Measurements from ENCODE around the gene USP32.
"Not testable (repeated sequence)": the region's sequence is repeated elsewhere in the genome, so short reads cannot be mapped to it uniquely, and the experiment has no call there.

USP32 gene

DNA sequence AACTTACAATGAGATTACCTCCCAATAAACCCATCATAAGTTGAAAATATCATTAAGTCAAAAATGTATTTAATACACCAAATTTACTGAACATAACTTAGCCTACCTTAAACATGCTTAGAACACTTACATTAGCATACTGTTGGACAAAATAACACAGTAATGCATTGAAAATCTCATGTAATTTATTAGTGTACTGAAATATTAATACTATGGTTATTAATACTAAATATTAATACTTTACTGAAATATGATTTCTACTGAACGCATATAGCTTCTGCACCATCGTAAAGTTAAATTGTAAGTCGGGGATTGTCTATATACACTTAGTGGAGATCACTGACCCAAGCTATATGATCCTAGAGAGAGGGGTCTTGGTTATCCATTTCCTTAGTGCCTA is 4.3 kb downstream of the USP32 start:
- Histone ChIP-seq H2AK5ac (ENCODE audit: low read length, severe bottlenecking) (no peak overlapping the region), H2AFZ (ENCODE audit: low read depth, low read length) (no peak overlapping the region), H3K4ac (ENCODE audit: low read depth in 1 of 2, low read length in 2 of 2) (no peak overlapping the region), H3K79me1 (replicated peaks; ENCODE audit: low read length, poor library complexity, severe bottlenecking) (peaks cover 13% of the 10 kb centered on the region), H3K23ac (ENCODE audit: low read length in 2 of 2) (no peak overlapping the region), H2BK12ac (ENCODE audit: low read length in 2 of 2) (no peak overlapping the region), H3K4me1 (ENCODE audit: control insufficient read depth, insufficient read depth, low read depth, low read length) (peaks cover 6% of the 10 kb centered on the region), H4K8ac (ENCODE audit: low read length) (no peak overlapping the region), H3K14ac (ENCODE audit: low read length in 2 of 2) (no peak overlapping the region), H3K27ac (ENCODE audit: low read length, poor library complexity, severe bottlenecking) (no peak overlapping the region), H3K9ac (ENCODE audit: low read length) (peak overlapping the region; percentile 2), H3K18ac (ENCODE audit: low read depth in 1 of 2, low read length in 2 of 2) (no peak overlapping the region), H3K27me3 (ENCODE audit: control insufficient read depth in 1 of 2, insufficient read depth in 1 of 2, low read length in 2 of 2) (no peaks in the 10 kb centered on the region), H2BK15ac (ENCODE audit: low read depth, poor library complexity, severe bottlenecking) (no peak overlapping the region), H3K4me2 (ENCODE audit: low read length, poor library complexity, severe bottlenecking) (no peak overlapping the region), H2BK120ac (ENCODE audit: low read depth, low read length) (no peak overlapping the region), H3K9me3 (ENCODE audit: control insufficient read depth, low read length) (no peaks in the 10 kb centered on the region), H3K36me3 (ENCODE audit: control insufficient read depth in 1 of 2, insufficient read depth in 2 of 2, low read depth in 1 of 2, low read length in 2 of 2) (peaks cover 0 to 4% of the 10 kb centered on the region in 2 experiments), H4K91ac (ENCODE audit: low read length) (no peak overlapping the region), H2BK5ac (ENCODE audit: low read depth, low read length, poor library complexity, severe bottlenecking) (no peak overlapping the region), H3K4me3 (ENCODE audit: insufficient read depth in 1 of 2, low read depth in 1 of 2, low read length in 2 of 2) (no peak overlapping the region)
- WGBS = 100% methylated on average over 3 of the region's 3 CpGs
- DNase-seq = no peak

DNA sequence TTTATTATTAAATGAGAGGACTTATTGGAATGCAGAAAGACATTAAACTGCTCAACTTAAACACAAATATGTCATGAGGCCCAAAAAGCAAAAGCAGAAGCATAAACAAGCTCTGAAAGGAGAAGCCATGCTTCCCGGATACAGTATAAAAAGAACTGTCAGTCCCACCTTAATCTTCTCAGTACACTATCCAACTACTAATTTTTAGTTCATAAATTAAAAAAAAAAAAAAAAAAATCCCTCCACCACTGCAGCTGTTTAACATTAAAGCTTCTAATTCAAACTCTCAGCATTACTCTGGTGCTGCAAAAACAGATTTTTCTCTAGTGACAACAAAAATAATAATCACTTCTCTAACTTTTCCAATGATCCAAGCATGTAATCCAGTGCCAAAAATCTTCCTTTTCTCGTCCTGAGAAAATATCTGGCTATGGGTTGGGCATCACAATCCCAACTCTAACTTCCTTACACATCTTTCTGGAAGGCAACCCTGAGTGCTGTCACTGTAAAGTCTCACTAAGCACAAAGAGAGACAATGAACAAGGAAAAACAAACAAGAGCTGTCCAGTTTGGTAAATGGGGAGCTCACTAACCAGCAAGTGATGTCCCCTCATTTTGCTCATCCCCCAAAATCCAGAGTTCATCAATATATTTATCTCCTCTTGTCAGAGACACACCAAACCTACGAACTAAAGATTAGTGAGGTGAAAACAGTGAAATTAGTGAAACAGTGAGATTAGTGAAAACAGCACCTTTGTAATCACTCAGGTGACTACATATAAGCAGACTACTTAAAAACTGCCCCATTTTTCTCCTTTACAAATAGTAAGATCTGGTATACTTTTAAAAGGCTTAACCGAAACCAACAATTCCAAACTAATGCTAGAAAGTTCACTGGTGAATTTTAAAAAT is 5.5 kb downstream of the USP32 start:
- Histone ChIP-seq H3K9me3 (ENCODE audit: control insufficient read depth, low read length) (no peaks in the 10 kb centered on the region), H3K18ac (ENCODE audit: low read depth in 1 of 2, low read length in 2 of 2) (no peak overlapping the region), H3K4me2 (ENCODE audit: low read length, poor library complexity, severe bottlenecking) (no peak overlapping the region), H3K27ac (ENCODE audit: low read length, poor library complexity, severe bottlenecking) (no peak overlapping the region), H2AK5ac (ENCODE audit: low read length, severe bottlenecking) (no peak overlapping the region), H3K4me1 (ENCODE audit: control insufficient read depth, insufficient read depth, low read depth, low read length) (peaks cover 6% of the 10 kb centered on the region), H2BK5ac (ENCODE audit: low read depth, low read length, poor library complexity, severe bottlenecking) (no peak overlapping the region), H2BK12ac (ENCODE audit: low read length in 2 of 2) (no peak overlapping the region), H3K27me3 (ENCODE audit: control insufficient read depth in 1 of 2, insufficient read depth in 1 of 2, low read length in 2 of 2) (no peaks in the 10 kb centered on the region), H4K91ac (ENCODE audit: low read length) (no peak overlapping the region), H2AFZ (ENCODE audit: low read depth, low read length) (no peak overlapping the region), H3K23ac (ENCODE audit: low read length in 2 of 2) (no peak overlapping the region), H3K4ac (ENCODE audit: low read depth in 1 of 2, low read length in 2 of 2) (no peak overlapping the region), H3K14ac (ENCODE audit: low read length in 2 of 2) (no peak overlapping the region), H3K36me3 (ENCODE audit: control insufficient read depth in 1 of 2, insufficient read depth in 2 of 2, low read depth in 1 of 2, low read length in 2 of 2) (peaks cover 0 to 8% of the 10 kb centered on the region in 2 experiments), H3K79me1 (replicated peaks; ENCODE audit: low read length, poor library complexity, severe bottlenecking) (peaks cover 12% of the 10 kb centered on the region), H4K8ac (ENCODE audit: low read length) (no peak overlapping the region), H2BK120ac (ENCODE audit: low read depth, low read length) (no peak overlapping the region), H3K9ac (ENCODE audit: low read length) (peak overlapping the region; percentile 26), H2BK15ac (ENCODE audit: low read depth, poor library complexity, severe bottlenecking) (no peak overlapping the region), H3K4me3 (ENCODE audit: insufficient read depth in 1 of 2, low read depth in 1 of 2, low read length in 2 of 2) (no peak overlapping the region)
- no peak for DNase-seq
- 44% methylated on average over 2 of the region's 4 CpGs for WGBS

DNA sequence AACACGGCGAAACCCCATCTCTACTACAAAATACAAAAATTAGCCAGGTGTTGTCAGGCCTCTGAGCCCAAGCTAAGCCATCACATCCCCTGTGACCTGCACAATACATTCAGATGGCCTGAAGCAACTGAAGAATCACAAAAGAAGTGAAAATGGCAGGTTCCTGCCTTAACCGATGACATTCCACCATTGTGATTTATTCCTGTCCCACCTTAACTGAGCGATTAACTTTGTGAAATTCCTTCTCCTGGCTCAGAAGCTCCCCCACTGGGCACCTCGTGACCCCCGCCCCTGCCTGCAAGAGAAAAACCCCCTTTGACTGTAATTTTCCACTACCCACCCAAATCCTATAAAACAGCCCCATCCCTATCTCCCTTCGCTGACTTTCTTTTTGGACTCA is 7.0 kb downstream of the USP32 start:
- H3K23ac ChIP-seq (ENCODE audit: low read length in 2 of 2); H2BK5ac ChIP-seq (ENCODE audit: low read depth, low read length, poor library complexity, severe bottlenecking); H4K8ac ChIP-seq (ENCODE audit: low read length); H3K27me3 ChIP-seq (ENCODE audit: control insufficient read depth in 1 of 2, insufficient read depth in 1 of 2, low read length in 2 of 2); H3K36me3 ChIP-seq (ENCODE audit: control insufficient read depth in 1 of 2, insufficient read depth in 2 of 2, low read depth in 1 of 2, low read length in 2 of 2); H3K9me3 ChIP-seq (ENCODE audit: control insufficient read depth, low read length); H3K14ac ChIP-seq (ENCODE audit: low read length in 2 of 2); H3K4me3 ChIP-seq (ENCODE audit: insufficient read depth in 1 of 2, low read depth in 1 of 2, low read length in 2 of 2); H3K4me2 ChIP-seq (ENCODE audit: low read length, poor library complexity, severe bottlenecking); H2AK5ac ChIP-seq (ENCODE audit: low read length, severe bottlenecking); H2BK15ac ChIP-seq (ENCODE audit: low read depth, poor library complexity, severe bottlenecking); H2AFZ ChIP-seq (ENCODE audit: low read depth, low read length); H2BK120ac ChIP-seq (ENCODE audit: low read depth, low read length); H3K9ac ChIP-seq (ENCODE audit: low read length); H2BK12ac ChIP-seq (ENCODE audit: low read length in 2 of 2); H3K27ac ChIP-seq (ENCODE audit: low read length, poor library complexity, severe bottlenecking); DNase-seq; H4K91ac ChIP-seq (ENCODE audit: low read length); H3K4me1 ChIP-seq (ENCODE audit: control insufficient read depth, insufficient read depth, low read depth, low read length); H3K4ac ChIP-seq (ENCODE audit: low read depth in 1 of 2, low read length in 2 of 2): not testable (repeated sequence)
- H3K79me1 ChIP-seq (replicated peaks; ENCODE audit: low read length, poor library complexity, severe bottlenecking) = peaks cover 11% of the 10 kb centered on the region
- WGBS = 90% methylated on average over 7 of the region's 7 CpGs
- peak overlapping the region in 1 of 2 experiments; percentile 48 for H3K18ac ChIP-seq (ENCODE audit: low read depth in 1 of 2, low read length in 2 of 2)

DNA sequence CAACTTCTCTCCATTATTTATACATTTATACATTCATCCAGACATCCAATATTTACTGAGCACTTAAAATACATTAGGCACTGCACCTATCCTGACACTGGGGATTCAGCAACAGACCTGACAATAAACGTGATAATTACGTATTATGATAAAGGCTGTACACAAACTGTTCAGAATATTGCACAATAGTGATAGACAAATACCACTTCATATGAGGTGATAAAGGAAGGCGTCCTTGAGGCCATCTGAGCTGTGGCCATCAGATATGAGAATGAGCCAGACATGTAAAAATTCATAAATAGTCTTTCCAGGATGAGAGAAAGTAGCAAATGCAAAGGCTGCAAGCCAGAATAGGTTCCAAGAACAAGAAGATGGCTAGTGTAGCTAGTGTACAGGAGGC is 8.6 kb downstream of the USP32 start:
- 81% methylated on average over 2 of the region's 3 CpGs for WGBS
- Histone ChIP-seq H3K79me1 (replicated peaks; ENCODE audit: low read length, poor library complexity, severe bottlenecking) (peaks cover 11% of the 10 kb centered on the region), H3K27me3 (ENCODE audit: control insufficient read depth in 1 of 2, insufficient read depth in 1 of 2, low read length in 2 of 2) (no peaks in the 10 kb centered on the region), H3K18ac (ENCODE audit: low read depth in 1 of 2, low read length in 2 of 2) (no peak overlapping the region), H2AK5ac (ENCODE audit: low read length, severe bottlenecking) (no peak overlapping the region), H2BK12ac (ENCODE audit: low read length in 2 of 2) (no peak overlapping the region), H4K8ac (ENCODE audit: low read length) (no peak overlapping the region), H3K4me2 (ENCODE audit: low read length, poor library complexity, severe bottlenecking) (no peak overlapping the region), H3K23ac (ENCODE audit: low read length in 2 of 2) (no peak overlapping the region), H3K4me3 (ENCODE audit: insufficient read depth in 1 of 2, low read depth in 1 of 2, low read length in 2 of 2) (no peak overlapping the region), H4K91ac (ENCODE audit: low read length) (no peak overlapping the region), H3K27ac (ENCODE audit: low read length, poor library complexity, severe bottlenecking) (no peak overlapping the region), H2BK120ac (ENCODE audit: low read depth, low read length) (no peak overlapping the region), H3K14ac (ENCODE audit: low read length in 2 of 2) (no peak overlapping the region), H3K9me3 (ENCODE audit: control insufficient read depth, low read length) (no peaks in the 10 kb centered on the region), H2AFZ (ENCODE audit: low read depth, low read length) (no peak overlapping the region), H3K36me3 (ENCODE audit: control insufficient read depth in 1 of 2, insufficient read depth in 2 of 2, low read depth in 1 of 2, low read length in 2 of 2) (peaks cover 0 to 5% of the 10 kb centered on the region in 2 experiments), H3K4me1 (ENCODE audit: control insufficient read depth, insufficient read depth, low read depth, low read length) (peaks cover 6% of the 10 kb centered on the region), H3K9ac (ENCODE audit: low read length) (no peak overlapping the region), H3K4ac (ENCODE audit: low read depth in 1 of 2, low read length in 2 of 2) (no peak overlapping the region), H2BK5ac (ENCODE audit: low read depth, low read length, poor library complexity, severe bottlenecking) (no peak overlapping the region), H2BK15ac (ENCODE audit: low read depth, poor library complexity, severe bottlenecking) (no peak overlapping the region)
- DNase-seq = no peak

Data from mesenchymal stem cell (in vitro differentiated cells and primary cell).